ENCODE data around the gene CLDND2. TPM values are rescaled to one million over a fixed set of nuclear protein-coding genes. Genes with fewer than 3 reads are reported as not detected.
A peak's percentile ranks its signal among the peaks of the same experiment; 100 is the strongest.

The CLDND2 gene, protein sequence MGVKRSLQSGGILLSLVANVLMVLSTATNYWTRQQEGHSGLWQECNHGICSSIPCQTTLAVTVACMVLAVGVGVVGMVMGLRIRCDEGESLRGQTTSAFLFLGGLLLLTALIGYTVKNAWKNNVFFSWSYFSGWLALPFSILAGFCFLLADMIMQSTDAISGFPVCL
- total RNA-seq (2021), result 1.7 TPM in 1 of 2 replicates, not detected in the other
- long read RNA-seq, partial matches to known transcripts, result 0 of 2 reads
- long read RNA-seq, other reads (novel, unspliced or antisense), result 2 of 2 reads

DNA sequence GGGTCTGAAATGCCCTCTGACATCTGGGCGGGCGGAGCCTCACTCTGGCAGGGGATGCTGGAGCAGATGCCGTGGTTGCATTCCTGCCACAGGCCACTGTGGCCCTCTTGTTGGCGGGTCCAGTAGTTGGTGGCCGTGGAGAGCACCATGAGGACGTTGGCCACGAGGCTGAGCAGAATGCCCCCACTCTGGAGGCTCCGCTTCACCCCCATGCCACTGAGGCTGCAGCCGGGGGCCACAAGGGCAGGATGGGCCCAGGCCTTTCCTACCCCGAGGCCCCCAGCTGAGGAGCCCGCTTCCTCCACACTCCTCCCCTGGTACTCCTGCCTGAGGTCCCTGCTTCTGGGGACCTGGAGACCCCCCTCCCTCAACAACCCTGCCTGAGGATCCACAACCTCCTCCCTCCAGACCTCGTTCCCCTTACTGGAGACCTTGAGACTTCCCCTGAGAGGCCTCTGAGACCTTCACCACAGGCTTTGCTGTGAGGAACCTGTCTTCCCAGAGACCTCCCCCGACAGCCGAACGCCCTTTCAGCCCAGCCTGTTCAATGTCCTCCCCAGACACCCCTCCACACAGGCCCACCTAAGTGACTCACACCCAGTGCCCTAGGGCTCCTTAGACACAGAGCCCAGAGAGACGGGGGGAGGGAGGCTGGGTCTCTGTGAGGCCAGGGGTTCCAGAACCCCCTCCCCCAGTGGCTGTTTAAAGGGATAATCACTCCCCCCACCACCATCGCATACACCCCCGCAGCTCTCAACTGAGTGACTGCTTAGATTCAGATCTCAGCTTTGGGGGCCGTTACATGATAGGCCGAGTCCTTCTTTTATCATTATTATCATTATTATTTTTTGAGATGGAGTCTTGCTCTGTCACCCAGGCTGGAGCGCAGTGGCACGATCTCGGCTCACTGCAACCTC is at the start of gene CLDND2:
Gene CLDND2, minus strand, starts transcription at position 638 of the 917 bp plus-strand sequence. Its CDS starts 426 bp downstream, at position 212.
- Histone ChIP-seq H3K9me3 (ENCODE audit: control insufficient read depth, low read depth, low read length) (no peaks in the 10 kb centered on the region), H4K8ac (replicated peaks; ENCODE audit: insufficient read length, low read depth, low read length) (no peak within 1 kb of the TSS), H3K23ac (ENCODE audit: insufficient read length, low read depth, low read length) (no peak within 1 kb of the TSS), H4K20me1 (ENCODE audit: control insufficient read depth, insufficient read depth, insufficient read length) (no peaks in the 10 kb centered on the region), H3K27ac (ENCODE audit: insufficient read length, low read depth, low read length) (no peak within 1 kb of the TSS), H2BK12ac (ENCODE audit: insufficient read length, low read depth, low read length) (no peak within 1 kb of the TSS), H3K79me2 (ENCODE audit: insufficient read depth, low read length) (no peaks in the 10 kb centered on the region), H3K23me2 (ENCODE audit: insufficient read length, low read depth, low read length, poor library complexity, severe bottlenecking) (peaks cover 21% of the 10 kb centered on the region), H3T11ph (ENCODE audit: low read length) (no peak within 1 kb of the TSS), H3K79me1 (ENCODE audit: insufficient read depth, low read depth, low read length, poor library complexity, severe bottlenecking) (no peaks in the 10 kb centered on the region), H3K56ac (ENCODE audit: insufficient read length, low read depth, low read length) (no peak within 1 kb of the TSS), H3K4me1 (ENCODE audit: insufficient read depth, low read length) (no peaks in the 10 kb centered on the region), H3K18ac (ENCODE audit: insufficient read length, low read depth, low read length) (peak within 1 kb of the TSS; percentile 97), H4K91ac (ENCODE audit: insufficient read length, low read depth, low read length) (no peak within 1 kb of the TSS), H2BK15ac (ENCODE audit: low read depth, low read length) (no peak within 1 kb of the TSS; the same call in 1 of the 2 replicates), H3K27me3 (ENCODE audit: insufficient read depth, low read length) (no peaks in the 10 kb centered on the region), H2BK5ac (ENCODE audit: insufficient read length, low read length) (no peak within 1 kb of the TSS), H4K5ac (ENCODE audit: insufficient read length, low read depth, low read length) (no peak within 1 kb of the TSS), H2BK120ac (ENCODE audit: low read depth, low read length, poor library complexity, severe bottlenecking) (no peak within 1 kb of the TSS), H2AFZ (ENCODE audit: low read length) (no peak within 1 kb of the TSS), H2BK20ac (ENCODE audit: low read depth, low read length, poor library complexity, severe bottlenecking) (no peak within 1 kb of the TSS), H3K4me2 (ENCODE audit: insufficient read depth, insufficient read length, low read length) (peak within 1 kb of the TSS; percentile 69), H2AK5ac (ENCODE audit: insufficient read length, low read length) (no peak within 1 kb of the TSS), H3K9ac (ENCODE audit: extremely low read depth, insufficient read length, low read length) (peak within 1 kb of the TSS; percentile 71), H3K4ac (ENCODE audit: low read depth, low read length) (no peak within 1 kb of the TSS), H3K14ac (ENCODE audit: insufficient read depth, low read length) (peak within 1 kb of the TSS; percentile 90)
- Mint-ChIP-seq H3K27me3 (ENCODE audit: low read depth) (peaks cover 14% of the 10 kb centered on the region), H3K4me3 (peak within 1 kb of the TSS; percentile 95 to 100), H3K4me1 (peaks cover 29 to 31% of the 10 kb centered on the region in 2 experiments), H3K9me3 (no peaks in the 10 kb centered on the region), H3K27ac (peak within 1 kb of the TSS; percentile 44 to 96 (median 84); a peak in 4 of 7 replicates), H3K36me3 (ENCODE audit: insufficient read depth in 1 of 3, low read depth in 3 of 3) (no peaks in the 10 kb centered on the region; a peak in 1 of 7 replicates)
- no CpG with 5 or more reads among the region's 23 CpGs for WGBS (ENCODE audit: extremely low coverage, insufficient read length, low lambda C conversion rate)
- no peak for TF ChIP-seq CTCF (conservative IDR thresholded peaks at IDR 0.05)
- no peak for DNase-seq

All from H9 (cell line).